T-helper 2 cell treated with Interferon-gamma antibody and Interleukin-4, amounts not matched to agents 100 ng/mL and 5 ng/mL, for 36 hours (primary cell): ENCODE data around the gene CARS2. TPM values are rescaled to one million over a fixed set of nuclear protein-coding genes. Genes with fewer than 3 reads are reported as not detected.
"Not testable (repeated sequence)": the region's sequence is repeated elsewhere in the genome, so short reads cannot be mapped to it uniquely, and the experiment has no call there.

ENCODE experiments used
- intact Hi-C: fragments of 100-400 bp; cut with micrococcal nuclease; formaldehyde crosslinking; loops from one replicate; pipeline ENCODE4 v1.15.1; 2023
- total RNA-seq: library from RNA; stranded (reverse); gene quantifications from 2 replicates; pipeline ENCODE4 v1.2.3, GENCODE V29; 2022

The CARS2 gene
- total RNA-seq, 1 donor from 2014 or later = 79.8 TPM

GRCh38 chr13:110639935-110640334 is 66.0 kb downstream of the CARS2 start:
- intact Hi-C loops = no loop called here

GRCh38 chr13:110638814-110639806 is 66.8 kb downstream of the CARS2 start:
- intact Hi-C loops = no loop called here

GRCh38 chr13:110638257-110638656 is 67.7 kb downstream of the CARS2 start:
- intact Hi-C loops = no loop called here

- intact Hi-C loops = no loop called here
Measured at GRCh38 chr13:110637747-110638146, 68.2 kb downstream of the CARS2 start.

- intact Hi-C loops = no loop called here
Measured at GRCh38 chr13:110637275-110637674, 68.6 kb downstream of the CARS2 start.

- intact Hi-C loops = no loop called here
Measured at GRCh38 chr13:110636701-110637201, 69.2 kb downstream of the CARS2 start.

- intact Hi-C loops = no loop called here
Measured at GRCh38 chr13:110636053-110636475, 69.9 kb downstream of the CARS2 start.

GRCh38 chr13:110635405-110636002 is 70.4 kb downstream of the CARS2 start:
- intact Hi-C loops = no loop called here

GRCh38 chr13:110634558-110634957 is 71.4 kb downstream of the CARS2 start:
- intact Hi-C loops = no loop called here

GRCh38 chr13:110633776-110634175 is 72.1 kb downstream of the CARS2 start:
- intact Hi-C loops = no loop called here

GRCh38 chr13:110632255-110632654 is 73.7 kb downstream of the CARS2 start:
- intact Hi-C loops = not testable (repeated sequence)

- intact Hi-C loops = no loop called here
Measured at GRCh38 chr13:110630566-110631119, 75.3 kb downstream of the CARS2 start.

- intact Hi-C loops = no loop called here
Measured at GRCh38 chr13:110629735-110630134, 76.2 kb downstream of the CARS2 start.

GRCh38 chr13:110628952-110629701 is 76.8 kb downstream of the CARS2 start:
- intact Hi-C loops = no loop called here

GRCh38 chr13:110628477-110628793 is 77.5 kb downstream of the CARS2 start:
- intact Hi-C loops = no loop called here

- intact Hi-C loops = no loop called here
Measured at GRCh38 chr13:110627761-110628476, 78.0 kb downstream of the CARS2 start.

- intact Hi-C loops = no loop called here
Measured at GRCh38 chr13:110627351-110627750, 78.6 kb downstream of the CARS2 start.

GRCh38 chr13:110626521-110626920 is 79.4 kb downstream of the CARS2 start:
- intact Hi-C loops = no loop called here

GRCh38 chr13:110625771-110626321 is 80.1 kb downstream of the CARS2 start:
- intact Hi-C loops = no loop called here
